PFSK-1 (cell line): Measurements from ENCODE around the gene IDUA.

Experiments used
- FOXP2 ChIP-seq: optimal IDR thresholded peaks from 2 replicates; pipeline ENCODE3; 2011; ENCODE audit warnings: borderline replicate concordance, control low read depth, inconsistent platforms; ENCODE audit not compliant: insufficient read depth; ENCODE audit errors: extremely low read length, extremely low read depth
- POLR2AphosphoS5 ChIP-seq: IDR thresholded peaks from 2 replicates; pipeline ENCODE4 v1.6.1; 2012; ENCODE audit warnings: low read depth, mild to moderate bottlenecking, control low read depth, low read length, moderate library complexity
- REST ChIP-seq, 2 experiments: IDR thresholded peaks; 2 replicates each; pipeline versions ENCODE4 v1.6.1 to v1.8.0; 2011 to 2012; ENCODE audit warnings: low read depth in 2 of 2, low read length in 2 of 2, control low read depth in 1 of 2, inconsistent platforms in 1 of 2, mild to moderate bottlenecking in 1 of 2, moderate library complexity in 1 of 2; ENCODE audit not compliant: insufficient read depth in 1 of 2
- SIN3A ChIP-seq: IDR thresholded peaks from 2 replicates; pipeline ENCODE4 v1.6.1; 2012; ENCODE audit warnings: mild to moderate bottlenecking, low read length, moderate library complexity, borderline replicate concordance; ENCODE audit not compliant: insufficient read depth
- TAF1 ChIP-seq: IDR thresholded peaks from 2 replicates; pipeline ENCODE4 v1.6.1; 2012; ENCODE audit warnings: low read length, control low read depth, borderline replicate concordance; ENCODE audit not compliant: insufficient read depth

IDUA gene

GRCh38 chr4:990746-991367 lies 4.0 kb downstream of the IDUA start:
- TF ChIP-seq FOXP2 = no peak
- TF ChIP-seq POLR2AphosphoS5 = no peak
- no peak for TF ChIP-seq SIN3A
- no peak for TF ChIP-seq REST (IDR thresholded peaks at IDR 0.05; ENCODE audit: insufficient read depth in 1 of 2, low read depth in 2 of 2, low read length in 2 of 2)
- TF ChIP-seq TAF1 = no peak

DNA sequence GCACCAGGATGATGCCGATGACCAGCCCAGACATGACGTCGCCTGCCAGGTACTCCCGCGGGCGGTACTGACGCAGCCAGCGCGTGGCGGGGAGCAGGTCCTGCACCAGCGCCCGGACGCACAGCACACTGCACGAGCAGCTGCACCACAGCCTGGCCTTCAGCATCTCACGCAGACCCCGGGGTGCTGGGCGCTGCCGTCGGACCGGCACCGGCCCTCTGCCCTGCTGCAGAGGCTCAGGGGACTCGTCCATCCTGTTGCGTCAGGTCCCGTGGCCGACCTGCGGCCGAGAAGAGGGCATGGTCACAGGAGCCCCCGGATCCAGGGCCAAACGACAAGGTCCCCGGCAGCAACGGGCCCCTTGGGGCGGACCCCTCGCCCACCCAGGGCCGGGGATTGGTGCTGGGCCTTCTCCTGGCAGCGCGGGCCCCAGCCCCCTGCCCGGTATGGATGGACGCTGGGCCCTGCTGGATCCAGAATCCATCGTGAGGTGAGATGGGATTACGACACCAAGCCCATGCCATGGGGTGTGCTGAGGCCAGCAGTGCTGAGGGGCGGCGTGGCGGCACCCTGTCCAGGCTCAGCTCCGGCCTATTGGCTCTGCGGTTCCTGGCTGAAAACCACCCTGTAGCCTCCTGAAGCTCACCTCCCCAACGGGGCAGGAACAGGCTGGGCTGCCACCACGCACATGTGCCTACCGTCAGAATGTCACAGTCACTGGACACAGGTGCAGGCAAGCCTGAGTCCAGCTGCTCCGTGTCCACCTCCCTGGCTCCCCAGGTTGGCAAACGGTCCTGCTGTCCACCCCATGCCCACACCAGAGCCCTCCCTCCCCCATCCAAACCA lies 4.8 kb downstream of the IDUA start:
- TF ChIP-seq FOXP2 (no peak), TAF1 (no peak), REST (IDR thresholded peaks at IDR 0.05; ENCODE audit: insufficient read depth in 1 of 2, low read depth in 2 of 2, low read length in 2 of 2) (no peak), SIN3A (no peak), POLR2AphosphoS5 (no peak)

GRCh38 chr4:992297-993110 lies 5.7 kb downstream of the IDUA start:
- TF ChIP-seq POLR2AphosphoS5 (no peak), SIN3A (no peak), FOXP2 (no peak), REST (IDR thresholded peaks at IDR 0.05; ENCODE audit: insufficient read depth in 1 of 2, low read depth in 2 of 2, low read length in 2 of 2) (no peak), TAF1 (no peak)

- no peak for TF ChIP-seq FOXP2
- TF ChIP-seq TAF1 = no peak
- TF ChIP-seq REST (IDR thresholded peaks at IDR 0.05; ENCODE audit: insufficient read depth in 1 of 2, low read depth in 2 of 2, low read length in 2 of 2) = no peak
- no peak for TF ChIP-seq SIN3A
Measured at GRCh38 chr4:993111-994029, 6.5 kb downstream of the IDUA start, which contains the start of gene SLC26A1. TSS of gene SLC26A1 (minus strand) at chr4:993404. CDS start at chr4:991703, 1,701 bp downstream.
